ENCODE measurements around the gene IQCE.
"Not testable (repeated sequence)": the region's sequence is repeated elsewhere in the genome, so short reads cannot be mapped to it uniquely, and the experiment has no call there.

IQCE gene

DNA sequence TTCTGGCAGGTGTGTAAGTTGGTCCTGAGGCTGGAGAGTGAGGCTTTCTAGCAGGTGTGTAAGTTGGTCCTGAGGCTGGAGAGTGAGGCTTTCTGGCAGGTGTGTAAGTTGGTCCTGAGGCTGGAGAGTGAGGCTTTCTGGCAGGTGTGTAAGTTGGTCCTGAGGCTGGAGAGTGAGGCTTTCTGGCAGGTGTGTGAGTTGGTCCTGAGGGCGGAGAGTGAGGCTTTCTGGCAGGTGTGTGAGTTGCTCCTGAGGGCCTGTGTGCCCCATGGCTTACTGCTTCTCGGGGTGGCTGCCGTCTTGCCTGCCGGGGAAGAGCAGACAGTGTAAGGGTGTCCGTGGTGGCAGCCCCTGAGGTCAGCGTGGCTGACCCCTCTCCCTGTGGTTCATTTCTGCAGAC, 50.9 kb downstream of the IQCE start:
- H3K79me1 ChIP-seq (ENCODE audit: low read length); H3K14ac ChIP-seq (ENCODE audit: low read length); H3K9me3 ChIP-seq (ENCODE audit: insufficient read depth, low read depth, low read length); H3K27me3 ChIP-seq (ENCODE audit: insufficient read depth, low read length); H3K4ac ChIP-seq (ENCODE audit: low read depth, low read length); H2BK120ac ChIP-seq (ENCODE audit: insufficient read depth, low read length, poor library complexity); H3K23ac ChIP-seq (ENCODE audit: low read length); H2BK5ac ChIP-seq (ENCODE audit: low read depth, low read length, poor library complexity); H2BK12ac ChIP-seq (ENCODE audit: low read length); H4K8ac ChIP-seq (ENCODE audit: low read depth, low read length); H3K4me1 ChIP-seq (ENCODE audit: control insufficient read depth in 1 of 2, insufficient read depth in 2 of 2, low read length in 2 of 2); H4K91ac ChIP-seq (ENCODE audit: low read depth, low read length); H3K9ac ChIP-seq (ENCODE audit: low read length); H4K12ac ChIP-seq (ENCODE audit: low read depth, low read length); H2AFZ ChIP-seq (ENCODE audit: insufficient read depth, low read length, poor library complexity); H3K18ac ChIP-seq (ENCODE audit: low read length); H2AK5ac ChIP-seq (ENCODE audit: low read length); H3K27ac ChIP-seq (ENCODE audit: low read depth, low read length); H3K4me3 ChIP-seq (ENCODE audit: low read depth, low read length); H3K79me2 ChIP-seq (ENCODE audit: control insufficient read depth, insufficient read depth, low read length, poor library complexity); DNase-seq; H3K4me2 ChIP-seq (ENCODE audit: low read length): not testable (repeated sequence)
- WGBS (ENCODE audit: extremely low coverage, insufficient coverage, insufficient read length) = no CpG with 5 or more reads among the region's 6 CpGs
- H3K36me3 ChIP-seq (ENCODE audit: control insufficient read depth in 1 of 2, insufficient read depth in 2 of 2, low read length in 2 of 2) = peaks cover 6 to 13% of the 10 kb centered on the region in 2 experiments

DNA sequence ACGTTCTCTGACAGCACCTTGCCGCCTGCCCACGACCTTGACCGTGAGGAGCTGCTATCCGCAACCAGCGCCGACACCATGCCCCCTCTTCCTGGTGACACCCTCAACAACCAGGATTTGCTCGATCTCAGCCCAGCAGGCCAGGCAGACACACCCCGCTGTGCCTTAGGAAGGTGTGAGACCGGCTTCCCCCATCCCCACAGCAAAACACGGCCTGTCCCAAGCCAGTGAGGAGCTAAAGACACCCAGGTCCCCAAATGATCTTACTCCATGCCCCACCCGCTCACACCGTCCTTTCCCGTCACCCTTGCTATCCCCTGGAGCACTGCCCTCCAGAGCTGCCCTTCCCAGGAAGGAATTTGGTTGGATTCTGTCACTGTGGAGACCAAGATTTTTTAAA, 51.7 kb downstream of the IQCE start:
- no peak overlapping the region for H2BK120ac ChIP-seq (ENCODE audit: insufficient read depth, low read length, poor library complexity)
- no CpG with 5 or more reads among the region's 14 CpGs for WGBS (ENCODE audit: extremely low coverage, insufficient coverage, insufficient read length)
- H4K91ac ChIP-seq (ENCODE audit: low read depth, low read length) = no peak overlapping the region

DNA sequence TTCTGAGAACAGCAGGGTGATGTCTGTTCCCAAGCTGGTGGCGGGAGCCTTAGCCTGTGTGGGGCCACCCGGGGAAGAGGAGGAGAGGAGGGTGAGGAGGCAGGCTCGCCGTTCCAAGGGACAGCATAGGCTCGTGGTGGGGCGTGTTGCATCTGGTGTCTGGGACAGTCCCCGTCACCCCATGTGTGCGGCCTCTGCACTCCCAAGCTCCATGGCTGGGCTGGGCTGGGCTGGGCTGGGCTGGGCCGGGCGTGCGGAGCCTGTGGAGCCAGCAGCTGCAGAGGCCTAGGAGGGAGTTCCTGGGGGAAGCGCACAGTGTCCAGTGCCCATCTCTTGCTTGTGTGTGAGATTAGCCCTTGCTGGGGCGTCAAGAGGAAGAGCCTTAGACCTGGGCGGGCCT, 52.1 kb downstream of the IQCE start:
- no peak overlapping the region for H3K27ac ChIP-seq (ENCODE audit: low read depth, low read length)
- WGBS (ENCODE audit: extremely low coverage, insufficient coverage, insufficient read length) = no CpG with 5 or more reads among the region's 14 CpGs
- H2BK120ac ChIP-seq (ENCODE audit: insufficient read depth, low read length, poor library complexity) = no peak overlapping the region
- H4K12ac ChIP-seq (ENCODE audit: low read depth, low read length) = no peak overlapping the region
- no peaks in the 10 kb centered on the region for H3K79me2 ChIP-seq (ENCODE audit: control insufficient read depth, insufficient read depth, low read length, poor library complexity)
- H3K4ac ChIP-seq (ENCODE audit: low read depth, low read length) = no peak overlapping the region
- no peak overlapping the region for H4K91ac ChIP-seq (ENCODE audit: low read depth, low read length)
- H2AFZ ChIP-seq (ENCODE audit: insufficient read depth, low read length, poor library complexity) = no peak overlapping the region
- peaks cover 5 to 7% of the 10 kb centered on the region in 2 experiments for H3K36me3 ChIP-seq (ENCODE audit: control insufficient read depth in 1 of 2, insufficient read depth in 2 of 2, low read length in 2 of 2)
- no peak overlapping the region for H2AK5ac ChIP-seq (ENCODE audit: low read length)
- H3K4me1 ChIP-seq (ENCODE audit: control insufficient read depth in 1 of 2, insufficient read depth in 2 of 2, low read length in 2 of 2) = peaks cover 4 to 8% of the 10 kb centered on the region in 2 experiments
- no peaks in the 10 kb centered on the region for H3K9me3 ChIP-seq (ENCODE audit: insufficient read depth, low read depth, low read length)
- no peak overlapping the region for H4K8ac ChIP-seq (ENCODE audit: low read depth, low read length)
- DNase-seq = no peak
- no peak overlapping the region for H3K4me3 ChIP-seq (ENCODE audit: low read depth, low read length)
- H3K23ac ChIP-seq (ENCODE audit: low read length) = no peak overlapping the region
- no peak overlapping the region for H3K9ac ChIP-seq (ENCODE audit: low read length)
- no peak overlapping the region for H3K14ac ChIP-seq (ENCODE audit: low read length)
- H2BK5ac ChIP-seq (ENCODE audit: low read depth, low read length, poor library complexity) = no peak overlapping the region
- H3K18ac ChIP-seq (ENCODE audit: low read length) = no peak overlapping the region
- no peak overlapping the region for H2BK12ac ChIP-seq (ENCODE audit: low read length)
- no peak overlapping the region for H3K4me2 ChIP-seq (ENCODE audit: low read length)
- H3K79me1 ChIP-seq (ENCODE audit: low read length) = no peaks in the 10 kb centered on the region
- no peaks in the 10 kb centered on the region for H3K27me3 ChIP-seq (ENCODE audit: insufficient read depth, low read length)

More for the DNA sequence above, 51.7 kb downstream of the IQCE start:
- Histone ChIP-seq H3K4me1 (ENCODE audit: control insufficient read depth in 1 of 2, insufficient read depth in 2 of 2, low read length in 2 of 2) (peaks cover 4 to 8% of the 10 kb centered on the region in 2 experiments), H2BK5ac (ENCODE audit: low read depth, low read length, poor library complexity) (no peak overlapping the region), H3K4me2 (ENCODE audit: low read length) (no peak overlapping the region), H3K79me2 (ENCODE audit: control insufficient read depth, insufficient read depth, low read length, poor library complexity) (no peaks in the 10 kb centered on the region), H3K79me1 (ENCODE audit: low read length) (no peaks in the 10 kb centered on the region), H3K14ac (ENCODE audit: low read length) (no peak overlapping the region), H2AFZ (ENCODE audit: insufficient read depth, low read length, poor library complexity) (no peak overlapping the region), H3K27ac (ENCODE audit: low read depth, low read length) (no peak overlapping the region), H3K9ac (ENCODE audit: low read length) (no peak overlapping the region), H4K12ac (ENCODE audit: low read depth, low read length) (no peak overlapping the region), H3K27me3 (ENCODE audit: insufficient read depth, low read length) (no peaks in the 10 kb centered on the region), H3K23ac (ENCODE audit: low read length) (no peak overlapping the region), H3K36me3 (ENCODE audit: control insufficient read depth in 1 of 2, insufficient read depth in 2 of 2, low read length in 2 of 2) (peaks cover 5 to 10% of the 10 kb centered on the region in 2 experiments), H3K4me3 (ENCODE audit: low read depth, low read length) (no peak overlapping the region), H2BK12ac (ENCODE audit: low read length) (no peak overlapping the region), H3K4ac (ENCODE audit: low read depth, low read length) (no peak overlapping the region), H4K8ac (ENCODE audit: low read depth, low read length) (no peak overlapping the region), H3K18ac (ENCODE audit: low read length) (no peak overlapping the region), H2AK5ac (ENCODE audit: low read length) (no peak overlapping the region), H3K9me3 (ENCODE audit: insufficient read depth, low read depth, low read length) (no peaks in the 10 kb centered on the region)
- DNase-seq = no peak

DNA sequence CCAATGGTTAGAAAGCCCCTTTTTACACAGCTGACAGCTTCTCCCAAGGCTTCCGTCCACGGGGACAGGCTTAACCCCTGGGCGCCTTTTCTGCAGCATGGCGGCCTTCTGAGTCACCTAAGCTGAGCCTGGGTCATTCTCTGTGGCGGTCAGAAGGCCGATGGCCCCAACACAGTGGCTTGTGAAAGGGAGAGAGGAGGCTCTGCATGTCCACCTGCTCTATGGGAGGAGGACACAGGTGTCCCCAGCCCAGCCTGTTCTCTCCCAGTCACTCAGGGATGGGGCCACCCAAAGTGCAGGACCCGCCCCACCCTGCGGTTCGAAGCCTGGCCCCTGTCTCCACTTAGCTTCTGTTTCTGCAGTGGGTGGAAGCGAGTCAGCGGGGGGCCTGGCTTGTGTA, 52.6 kb downstream of the IQCE start:
- H3K4me2 ChIP-seq (ENCODE audit: low read length) = no peak overlapping the region
- no peaks in the 10 kb centered on the region for H3K79me1 ChIP-seq (ENCODE audit: low read length)
- H3K4me3 ChIP-seq (ENCODE audit: low read depth, low read length) = no peak overlapping the region
- no peak overlapping the region for H3K18ac ChIP-seq (ENCODE audit: low read length)
- H3K27me3 ChIP-seq (ENCODE audit: insufficient read depth, low read length) = no peaks in the 10 kb centered on the region
- no peaks in the 10 kb centered on the region for H3K79me2 ChIP-seq (ENCODE audit: control insufficient read depth, insufficient read depth, low read length, poor library complexity)
- no peak overlapping the region for H3K9ac ChIP-seq (ENCODE audit: low read length)
- no peak overlapping the region for H4K91ac ChIP-seq (ENCODE audit: low read depth, low read length)
- WGBS (ENCODE audit: extremely low coverage, insufficient coverage, insufficient read length) = no CpG with 5 or more reads among the region's 11 CpGs
- no peak overlapping the region for H3K4ac ChIP-seq (ENCODE audit: low read depth, low read length)
- H2BK5ac ChIP-seq (ENCODE audit: low read depth, low read length, poor library complexity) = no peak overlapping the region
- H2AK5ac ChIP-seq (ENCODE audit: low read length) = no peak overlapping the region
- H3K9me3 ChIP-seq (ENCODE audit: insufficient read depth, low read depth, low read length) = no peaks in the 10 kb centered on the region
- H3K14ac ChIP-seq (ENCODE audit: low read length) = no peak overlapping the region
- no peak overlapping the region for H2AFZ ChIP-seq (ENCODE audit: insufficient read depth, low read length, poor library complexity)
- H3K23ac ChIP-seq (ENCODE audit: low read length) = no peak overlapping the region
- no peak overlapping the region for H2BK12ac ChIP-seq (ENCODE audit: low read length)
- H3K4me1 ChIP-seq (ENCODE audit: control insufficient read depth in 1 of 2, insufficient read depth in 2 of 2, low read length in 2 of 2) = peaks cover 4 to 8% of the 10 kb centered on the region in 2 experiments
- H3K27ac ChIP-seq (ENCODE audit: low read depth, low read length) = no peak overlapping the region
- no peak overlapping the region for H2BK120ac ChIP-seq (ENCODE audit: insufficient read depth, low read length, poor library complexity)
- no peak overlapping the region for H4K8ac ChIP-seq (ENCODE audit: low read depth, low read length)
- DNase-seq = no peak
- no peak overlapping the region for H4K12ac ChIP-seq (ENCODE audit: low read depth, low read length)
- peaks cover 4 to 5% of the 10 kb centered on the region in 2 experiments for H3K36me3 ChIP-seq (ENCODE audit: control insufficient read depth in 1 of 2, insufficient read depth in 2 of 2, low read length in 2 of 2)
